ENCODE results near the gene AQP10. TPM values are rescaled to one million over a fixed set of nuclear protein-coding genes. Genes with fewer than 3 reads are reported as not detected.

The AQP10 gene
- total and polyA plus RNA-seq, 10 donors: 0.09 to 3.1 (median 0.42) TPM

DNA sequence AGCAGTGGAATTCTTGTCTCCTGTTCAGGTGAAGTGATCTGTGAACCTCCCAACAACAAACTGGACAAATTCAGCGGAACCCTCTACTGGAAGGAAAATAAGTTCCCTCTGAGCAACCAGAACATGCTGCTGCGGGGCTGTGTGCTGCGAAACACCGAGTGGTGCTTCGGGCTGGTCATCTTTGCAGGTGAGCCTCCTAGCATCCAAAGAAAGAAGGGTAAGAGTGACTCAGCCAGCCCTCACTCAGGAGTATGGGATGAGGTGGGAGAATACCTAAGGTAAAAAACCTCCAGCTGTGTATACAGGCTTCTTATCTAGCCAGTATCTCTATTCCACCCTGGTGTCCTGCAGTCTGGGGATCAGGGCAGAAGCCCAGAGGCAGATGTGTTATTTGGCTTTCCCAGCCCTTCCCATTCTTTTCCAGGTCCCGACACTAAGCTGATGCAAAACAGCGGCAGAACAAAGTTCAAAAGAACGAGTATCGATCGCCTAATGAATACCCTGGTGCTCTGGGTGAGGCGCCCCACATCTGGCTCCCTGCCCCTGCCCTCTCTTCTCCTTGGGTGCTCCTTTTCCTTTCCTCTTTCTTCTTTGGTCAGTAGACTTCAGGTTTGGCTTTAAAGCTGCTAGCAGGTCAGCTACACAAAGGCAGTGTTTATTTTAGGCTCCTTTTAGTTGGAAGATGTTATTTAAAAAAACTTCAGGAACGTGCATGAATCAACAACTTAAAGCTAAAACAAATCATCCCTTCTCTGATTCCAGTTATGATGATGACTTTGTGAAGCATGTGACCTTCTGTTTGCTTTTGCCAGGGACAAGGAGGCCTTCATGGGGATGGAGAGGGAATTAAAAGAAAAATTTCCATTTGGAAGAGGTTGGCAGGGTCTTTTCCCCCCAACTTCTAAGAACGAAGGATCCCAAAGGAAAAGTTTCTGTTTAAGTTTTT is 13.5 kb downstream of the AQP10 start:
- 83 to 89% (median 86%) methylated on average over 13 of the region's 13 CpGs for WGBS, 5 donors
- intact Hi-C loops (cut with DNase I; ENCODE audit: low total_unique reads): no loop called here
- Histone ChIP-seq H3K27me3 (replicated peaks in 1 of 7) (no peaks in the 10 kb centered on the region), H3K4me3 (no peak overlapping the region), H3K27ac (peak overlapping the region; percentile 27 to 76 (median 67)), H3K36me3 (peaks cover 0 to 77% (median 29%) of the 10 kb centered on the region in 6 donors), H3K4me1 (peaks cover 14 to 92% (median 50%) of the 10 kb centered on the region in 6 donors), H3K9me3 (no peaks in the 10 kb centered on the region)
- no peak for TF ChIP-seq CTCF (IDR thresholded peaks at IDR 0.05 in 8 of 11, conservative IDR thresholded peaks at IDR 0.05 in 3 of 11)
- no peak for TF ChIP-seq POLR2AphosphoS5 (IDR thresholded peaks at IDR 0.05)
- no peak for TF ChIP-seq POLR2A (IDR thresholded peaks at IDR 0.05)
- DNase-seq: no peak

DNA sequence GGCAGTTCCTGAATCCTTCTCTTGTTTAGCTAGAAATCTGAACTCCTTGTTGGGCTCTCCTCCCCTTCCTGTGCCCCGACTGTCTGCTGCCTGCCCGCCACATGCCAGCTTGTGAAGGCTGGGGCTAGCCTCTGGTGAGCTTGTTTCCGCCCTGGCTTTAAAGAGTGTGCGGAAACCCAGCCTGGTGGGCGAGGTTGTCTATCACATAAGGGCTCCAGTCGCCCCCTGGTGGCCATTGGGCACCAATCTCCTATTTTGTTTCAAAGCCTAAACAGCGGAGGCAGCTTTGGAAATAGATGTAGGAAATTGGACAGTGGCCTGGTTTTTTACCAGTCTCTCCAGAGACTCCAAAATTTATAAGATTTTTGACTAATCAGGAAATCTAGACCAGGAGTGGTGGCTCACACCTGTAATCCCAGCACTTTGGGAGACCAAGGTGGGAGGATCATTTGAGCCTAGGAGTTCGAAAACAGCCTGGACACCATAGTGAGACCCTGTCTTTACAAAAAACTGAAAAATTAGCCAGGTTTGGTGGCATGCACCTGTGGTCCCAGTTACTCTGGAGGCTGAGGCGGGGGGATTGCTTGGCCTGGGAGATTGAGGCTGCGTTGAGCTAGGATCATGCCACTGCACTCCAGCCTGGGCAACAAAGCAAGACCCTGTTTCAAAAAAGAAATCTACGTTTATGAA is 14.3 kb downstream of the AQP10 start:
- H3K9me3 ChIP-seq: no peaks in the 10 kb centered on the region
- peaks cover 11 to 92% (median 41%) of the 10 kb centered on the region in 6 donors for H3K4me1 ChIP-seq
- H3K27ac ChIP-seq: peak overlapping the region; percentile 27 to 76 (median 67)
- WGBS, 5 donors: 34 to 46% (median 35%) methylated on average over 8 to 11 of the region's 11 CpGs
- no peak overlapping the region for H3K4me3 ChIP-seq
- TF ChIP-seq POLR2AphosphoS5 (IDR thresholded peaks at IDR 0.05) (peak; percentile 62 to 81 (median 74)), POLR2A (IDR thresholded peaks at IDR 0.05) (no peak), CTCF (IDR thresholded peaks at IDR 0.05 in 8 of 11, conservative IDR thresholded peaks at IDR 0.05 in 3 of 11) (peak; percentile 79 to 94 (median 88))
- H3K27me3 ChIP-seq (replicated peaks in 1 of 7): no peaks in the 10 kb centered on the region
- DNase-seq: peak; percentile 96
- intact Hi-C loops (cut with DNase I; ENCODE audit: low total_unique reads): no loop called here
- H3K36me3 ChIP-seq: peaks cover 0 to 85% (median 36%) of the 10 kb centered on the region in 6 donors

DNA sequence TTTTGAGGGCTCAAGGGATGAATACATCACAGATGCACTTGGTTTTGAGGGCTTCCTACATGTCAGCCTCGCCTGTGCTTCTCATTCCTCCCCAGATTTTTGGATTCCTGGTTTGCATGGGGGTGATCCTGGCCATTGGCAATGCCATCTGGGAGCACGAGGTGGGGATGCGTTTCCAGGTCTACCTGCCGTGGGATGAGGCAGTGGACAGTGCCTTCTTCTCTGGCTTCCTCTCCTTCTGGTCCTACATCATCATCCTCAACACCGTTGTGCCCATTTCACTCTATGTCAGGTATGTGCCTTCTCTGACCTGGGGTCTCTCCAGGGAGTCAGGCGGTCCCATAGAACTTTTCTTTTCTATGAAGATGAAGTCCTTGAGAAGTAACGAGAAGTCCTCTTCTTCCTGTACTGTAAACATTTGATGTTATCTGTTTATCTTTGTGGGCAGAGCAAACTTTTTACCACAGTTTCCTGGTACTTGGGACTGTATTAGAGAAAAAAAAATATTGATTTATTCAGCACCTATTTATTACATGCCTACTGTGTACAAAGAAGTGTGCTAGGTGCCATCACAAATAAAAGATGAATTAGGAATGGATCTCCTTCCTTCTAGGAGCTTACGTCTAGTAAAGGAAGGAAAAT is 16.5 kb downstream of the AQP10 start:
- no peak for DNase-seq
- Histone ChIP-seq H3K4me1 (peaks cover 7 to 97% (median 44%) of the 10 kb centered on the region in 6 donors), H3K9me3 (no peaks in the 10 kb centered on the region), H3K27me3 (replicated peaks in 1 of 7) (no peaks in the 10 kb centered on the region), H3K36me3 (peaks cover 4 to 90% (median 40%) of the 10 kb centered on the region in 6 donors), H3K4me3 (peak overlapping the region in 1 of 8 donors; percentile 23), H3K27ac (peak overlapping the region; percentile 48 to 85 (median 66))
- WGBS, 5 donors: 74 to 88% (median 81%) methylated on average over 8 of the region's 8 CpGs
- no peak for TF ChIP-seq POLR2AphosphoS5 (IDR thresholded peaks at IDR 0.05)
- TF ChIP-seq POLR2A (IDR thresholded peaks at IDR 0.05): no peak
- no peak for TF ChIP-seq CTCF (IDR thresholded peaks at IDR 0.05 in 8 of 11, conservative IDR thresholded peaks at IDR 0.05 in 3 of 11)
- intact Hi-C loops (cut with DNase I; ENCODE audit: low total_unique reads): no loop called here

Measured in spleen (tissue), 11 donors.